ENCODE measurements around the gene SCP2.

SCP2 gene

GRCh38 chr1:53085405-53085804, 158.3 kb downstream of the SCP2 start:
- Histone ChIP-seq H3K4me3 (ENCODE audit: low read depth in 1 of 2, low read length in 2 of 2) (no peak overlapping the region), H3K36me3 (ENCODE audit: control insufficient read depth in 1 of 2, insufficient read depth in 2 of 2, low read length in 2 of 2) (peaks cover 0 to 44% of the 10 kb centered on the region in 2 donors), H3K27me3 (ENCODE audit: low read depth, low read length) (no peaks in the 10 kb centered on the region), H3K9me3 (ENCODE audit: control insufficient read depth in 1 of 2, low read length in 2 of 2) (no peaks in the 10 kb centered on the region), H3K27ac (ENCODE audit: low read length) (no peak overlapping the region), H3K4me1 (ENCODE audit: control insufficient read depth in 1 of 2, insufficient read depth in 2 of 2, low read length in 2 of 2) (no peaks in the 10 kb centered on the region)

DNA sequence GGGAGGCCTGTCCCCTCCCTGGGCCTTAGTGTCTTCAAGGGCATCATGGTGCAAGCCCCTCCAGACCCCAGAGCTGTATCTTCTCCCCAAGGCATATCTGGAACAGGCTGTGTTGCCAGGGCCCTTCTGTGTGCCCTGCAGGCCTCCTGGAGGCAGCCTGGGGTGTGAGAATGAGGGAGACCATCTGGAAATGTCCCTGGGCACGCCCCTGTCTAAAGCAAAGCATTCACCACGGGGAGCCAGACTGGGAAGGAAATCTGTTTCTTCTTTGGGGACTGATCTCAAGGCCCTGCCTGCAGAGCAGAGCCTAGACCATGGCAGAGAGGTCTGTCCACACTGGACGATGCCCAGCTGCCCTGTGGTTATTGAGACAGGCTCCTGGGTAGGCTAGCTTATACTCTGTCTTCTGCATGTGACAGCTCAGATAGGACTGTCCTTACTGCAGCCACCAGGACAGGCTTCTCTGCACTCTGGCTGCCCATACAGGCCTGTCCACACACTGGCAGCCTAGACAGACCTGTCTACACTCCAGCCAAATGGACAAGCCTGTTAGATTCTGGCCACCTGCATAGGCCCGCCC, 159.5 kb downstream of the SCP2 start:
- no peak overlapping the region for H3K27ac ChIP-seq (ENCODE audit: low read length)
- peaks cover 0 to 32% of the 10 kb centered on the region in 2 donors for H3K36me3 ChIP-seq (ENCODE audit: control insufficient read depth in 1 of 2, insufficient read depth in 2 of 2, low read length in 2 of 2)
- H3K27me3 ChIP-seq (ENCODE audit: low read depth, low read length): no peaks in the 10 kb centered on the region
- no peak overlapping the region for H3K4me3 ChIP-seq (ENCODE audit: low read depth in 1 of 2, low read length in 2 of 2)
- H3K9me3 ChIP-seq (ENCODE audit: control insufficient read depth in 1 of 2, low read length in 2 of 2): no peaks in the 10 kb centered on the region
- H3K4me1 ChIP-seq (ENCODE audit: control insufficient read depth in 1 of 2, insufficient read depth in 2 of 2, low read length in 2 of 2): no peaks in the 10 kb centered on the region

GRCh38 chr1:53087332-53088285, 160.5 kb downstream of the SCP2 start:
- Histone ChIP-seq H3K36me3 (ENCODE audit: control insufficient read depth in 1 of 2, insufficient read depth in 2 of 2, low read length in 2 of 2) (peaks cover 0 to 22% of the 10 kb centered on the region in 2 donors), H3K4me3 (ENCODE audit: low read depth in 1 of 2, low read length in 2 of 2) (no peak overlapping the region), H3K27me3 (ENCODE audit: low read depth, low read length) (no peaks in the 10 kb centered on the region), H3K27ac (ENCODE audit: low read length) (no peak overlapping the region), H3K4me1 (ENCODE audit: control insufficient read depth in 1 of 2, insufficient read depth in 2 of 2, low read length in 2 of 2) (no peaks in the 10 kb centered on the region), H3K9me3 (ENCODE audit: control insufficient read depth in 1 of 2, low read length in 2 of 2) (no peaks in the 10 kb centered on the region)

DNA sequence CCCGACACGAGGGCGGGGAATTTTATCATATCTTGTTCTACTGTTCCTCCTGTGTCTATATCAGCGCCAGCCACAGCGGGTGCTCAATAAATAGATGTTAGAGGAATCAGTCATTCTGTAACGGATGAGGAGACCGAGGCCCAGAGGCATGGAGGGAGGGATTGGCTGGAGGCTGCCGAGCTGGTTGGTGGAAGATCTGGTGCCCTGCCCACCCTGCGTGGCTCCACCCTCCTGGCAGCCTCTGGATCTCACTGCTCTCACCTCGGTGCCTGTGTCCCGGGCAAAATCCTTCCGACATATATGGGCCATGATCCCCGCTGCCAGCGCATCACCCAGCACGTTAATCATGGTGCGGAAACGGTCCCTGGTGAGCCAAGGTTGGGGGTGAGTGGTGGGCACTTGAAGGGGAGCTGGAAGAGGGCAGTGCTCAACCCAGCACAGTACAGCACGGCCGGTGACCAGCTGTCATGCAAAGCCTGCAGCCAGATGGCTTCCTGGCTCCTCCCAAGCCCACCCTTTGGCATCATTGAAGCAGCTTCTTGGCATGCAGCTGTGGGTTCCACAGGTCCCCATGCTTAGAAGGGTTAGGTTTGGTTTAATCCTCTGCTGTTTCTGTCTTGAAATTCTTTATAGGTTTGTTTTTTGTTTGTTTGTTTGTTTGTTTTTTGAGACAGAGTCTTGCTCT, 161.7 kb downstream of the SCP2 start:
- Histone ChIP-seq H3K27me3 (ENCODE audit: low read depth, low read length) (no peaks in the 10 kb centered on the region), H3K4me3 (ENCODE audit: low read depth in 1 of 2, low read length in 2 of 2) (no peak overlapping the region), H3K9me3 (ENCODE audit: control insufficient read depth in 1 of 2, low read length in 2 of 2) (no peaks in the 10 kb centered on the region), H3K36me3 (ENCODE audit: control insufficient read depth in 1 of 2, insufficient read depth in 2 of 2, low read length in 2 of 2) (peaks cover 0 to 19% of the 10 kb centered on the region in 2 donors), H3K4me1 (ENCODE audit: control insufficient read depth in 1 of 2, insufficient read depth in 2 of 2, low read length in 2 of 2) (no peaks in the 10 kb centered on the region), H3K27ac (ENCODE audit: low read length) (no peak overlapping the region)

DNA sequence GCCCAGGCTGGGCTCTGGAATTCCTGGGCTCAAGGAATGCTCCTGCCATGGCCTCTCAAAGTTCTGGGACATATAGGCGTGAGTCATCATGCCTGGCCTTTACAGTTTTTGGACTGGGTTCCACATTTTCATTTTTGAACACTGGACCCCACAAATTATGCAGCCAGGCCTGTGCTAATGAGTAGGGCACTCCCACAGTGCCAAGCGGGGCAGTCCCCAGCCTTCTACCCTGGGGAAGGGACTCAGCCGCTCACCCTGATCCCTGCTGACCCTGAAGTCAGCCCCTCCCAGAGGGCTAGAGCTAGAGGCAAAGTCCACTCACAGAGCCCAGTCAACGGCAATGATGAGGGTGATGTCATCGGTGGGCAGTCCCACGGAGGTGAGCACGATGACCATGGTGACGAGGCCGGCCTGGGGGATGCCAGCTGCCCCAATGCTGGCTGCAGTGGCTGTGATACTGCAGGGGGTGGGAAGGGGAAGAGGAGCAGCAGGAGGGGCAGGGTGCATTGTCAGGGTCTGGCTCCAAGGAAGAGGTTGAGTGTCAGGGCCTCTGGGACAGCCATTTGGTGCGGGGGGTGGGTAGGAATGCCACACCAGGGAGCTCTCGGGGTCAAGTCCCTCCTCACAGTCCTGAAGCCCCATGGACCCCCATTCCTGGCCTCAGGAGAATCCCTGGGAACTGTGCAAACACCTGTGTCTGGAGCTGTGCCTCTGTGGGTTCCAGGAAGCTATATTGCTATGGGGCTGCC, 162.6 kb downstream of the SCP2 start:
- H3K27me3 ChIP-seq (ENCODE audit: low read depth, low read length): no peaks in the 10 kb centered on the region
- H3K4me1 ChIP-seq (ENCODE audit: control insufficient read depth in 1 of 2, insufficient read depth in 2 of 2, low read length in 2 of 2): no peaks in the 10 kb centered on the region
- no peaks in the 10 kb centered on the region for H3K9me3 ChIP-seq (ENCODE audit: control insufficient read depth in 1 of 2, low read length in 2 of 2)
- H3K4me3 ChIP-seq (ENCODE audit: low read depth in 1 of 2, low read length in 2 of 2): no peak overlapping the region
- H3K27ac ChIP-seq (ENCODE audit: low read length): no peak overlapping the region
- peaks cover 0 to 12% of the 10 kb centered on the region in 2 donors for H3K36me3 ChIP-seq (ENCODE audit: control insufficient read depth in 1 of 2, insufficient read depth in 2 of 2, low read length in 2 of 2)

GRCh38 chr1:53090227-53091147, 163.4 kb downstream of the SCP2 start:
- Histone ChIP-seq H3K9me3 (ENCODE audit: control insufficient read depth in 1 of 2, low read length in 2 of 2) (no peaks in the 10 kb centered on the region), H3K27ac (ENCODE audit: low read length) (no peak overlapping the region), H3K4me1 (ENCODE audit: control insufficient read depth in 1 of 2, insufficient read depth in 2 of 2, low read length in 2 of 2) (no peaks in the 10 kb centered on the region), H3K4me3 (ENCODE audit: low read depth in 1 of 2, low read length in 2 of 2) (no peak overlapping the region), H3K27me3 (ENCODE audit: low read depth, low read length) (no peaks in the 10 kb centered on the region), H3K36me3 (ENCODE audit: control insufficient read depth in 1 of 2, insufficient read depth in 2 of 2, low read length in 2 of 2) (peaks cover 0 to 7% of the 10 kb centered on the region in 2 donors)

- H3K4me3 ChIP-seq (ENCODE audit: low read depth in 1 of 2, low read length in 2 of 2): no peak overlapping the region
- no peak overlapping the region for H3K27ac ChIP-seq (ENCODE audit: low read length)
- H3K4me1 ChIP-seq (ENCODE audit: control insufficient read depth in 1 of 2, insufficient read depth in 2 of 2, low read length in 2 of 2): no peaks in the 10 kb centered on the region
- no peaks in the 10 kb centered on the region for H3K27me3 ChIP-seq (ENCODE audit: low read depth, low read length)
- no peaks in the 10 kb centered on the region for H3K9me3 ChIP-seq (ENCODE audit: control insufficient read depth in 1 of 2, low read length in 2 of 2)
- H3K36me3 ChIP-seq (ENCODE audit: control insufficient read depth in 1 of 2, insufficient read depth in 2 of 2, low read length in 2 of 2): peaks cover 0 to 3% of the 10 kb centered on the region in 2 donors
Measured at GRCh38 chr1:53091841-53092645, 165.0 kb downstream of the SCP2 start.

GRCh38 chr1:53092659-53093450, 165.8 kb downstream of the SCP2 start:
- Histone ChIP-seq H3K4me3 (ENCODE audit: low read depth in 1 of 2, low read length in 2 of 2) (no peak overlapping the region), H3K27ac (ENCODE audit: low read length) (no peak overlapping the region), H3K9me3 (ENCODE audit: control insufficient read depth in 1 of 2, low read length in 2 of 2) (no peaks in the 10 kb centered on the region), H3K4me1 (ENCODE audit: control insufficient read depth in 1 of 2, insufficient read depth in 2 of 2, low read length in 2 of 2) (no peaks in the 10 kb centered on the region), H3K36me3 (ENCODE audit: control insufficient read depth in 1 of 2, insufficient read depth in 2 of 2, low read length in 2 of 2) (peaks cover 0 to 3% of the 10 kb centered on the region in 2 donors), H3K27me3 (ENCODE audit: low read depth, low read length) (no peaks in the 10 kb centered on the region)

DNA sequence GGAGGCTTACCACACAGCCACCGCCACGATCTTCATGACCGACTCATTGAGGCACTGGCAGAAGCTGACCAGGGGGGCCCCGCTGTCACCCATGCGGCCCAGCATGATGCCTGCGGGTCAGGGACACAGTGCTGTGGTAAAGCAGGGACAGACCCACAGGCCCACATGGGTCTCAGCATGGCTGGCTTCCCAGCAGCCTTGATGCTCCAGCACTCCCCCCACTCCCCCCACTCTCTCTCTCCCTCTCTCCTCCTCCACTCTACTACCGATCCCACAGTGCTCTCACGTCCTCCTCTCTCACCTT, 166.3 kb downstream of the SCP2 start:
- H3K27ac ChIP-seq (ENCODE audit: low read length): no peak overlapping the region
- H3K27me3 ChIP-seq (ENCODE audit: low read depth, low read length): no peaks in the 10 kb centered on the region
- H3K4me1 ChIP-seq (ENCODE audit: control insufficient read depth in 1 of 2, insufficient read depth in 2 of 2, low read length in 2 of 2): no peaks in the 10 kb centered on the region
- H3K9me3 ChIP-seq (ENCODE audit: control insufficient read depth in 1 of 2, low read length in 2 of 2): no peaks in the 10 kb centered on the region
- no peak overlapping the region for H3K4me3 ChIP-seq (ENCODE audit: low read depth in 1 of 2, low read length in 2 of 2)
- H3K36me3 ChIP-seq (ENCODE audit: control insufficient read depth in 1 of 2, insufficient read depth in 2 of 2, low read length in 2 of 2): no peaks in the 10 kb centered on the region

Measured in muscle layer of duodenum (tissue), 2 donors.